HG03558 (cell line): ENCODE results near the gene CYRIA.

Experiments used
- ATAC-seq: cut with Tn5 transposase; IDR thresholded peaks from one replicate; pipeline ENCODE4 v1.9.1; 2021; ENCODE audit warnings: moderate number of reproducible peaks; ENCODE audit not compliant: unreplicated experiment; ENCODE audit errors: extremely low read depth

Gene CYRIA

GRCh38 chr2:16671760-16672159 is 6.1 kb upstream of the CYRIA start:
- ATAC-seq: no peak

GRCh38 chr2:16669388-16669787 is 3.8 kb upstream of the CYRIA start:
- ATAC-seq: no peak

GRCh38 chr2:16666449-16666801 is 791 bp upstream of the CYRIA start:
- no peak for ATAC-seq

GRCh38 chr2:16664809-16665747 is 556 bp downstream of the CYRIA start:
- no peak for ATAC-seq

GRCh38 chr2:16664052-16664731 is 1.4 kb downstream of the CYRIA start:
- ATAC-seq: no peak

GRCh38 chr2:16663121-16663905 is 2.3 kb downstream of the CYRIA start:
- no peak for ATAC-seq

- no peak for ATAC-seq
Observed at GRCh38 chr2:16661936-16662839, 3.4 kb downstream of the CYRIA start.

GRCh38 chr2:16661526-16661925 is 4.1 kb downstream of the CYRIA start:
- ATAC-seq: no peak

GRCh38 chr2:16660556-16660955 is 5.1 kb downstream of the CYRIA start:
- no peak for ATAC-seq

- ATAC-seq: no peak
Observed at GRCh38 chr2:16660114-16660513, 5.5 kb downstream of the CYRIA start.

- ATAC-seq: no peak
Observed at GRCh38 chr2:16658076-16658739, 7.4 kb downstream of the CYRIA start.

GRCh38 chr2:16657671-16658070 is 8.0 kb downstream of the CYRIA start:
- no peak for ATAC-seq

- ATAC-seq: peak; percentile 61
Observed at GRCh38 chr2:16656784-16657391, 8.7 kb downstream of the CYRIA start.

GRCh38 chr2:16655905-16656642 is 9.6 kb downstream of the CYRIA start:
- ATAC-seq: no peak

GRCh38 chr2:16655445-16655837 is 10.2 kb downstream of the CYRIA start:
- ATAC-seq: no peak

- no peak for ATAC-seq
Observed at GRCh38 chr2:16654833-16655444, 10.7 kb downstream of the CYRIA start.

- ATAC-seq: peak; percentile 34
Observed at GRCh38 chr2:16653799-16654198, 11.8 kb downstream of the CYRIA start.

GRCh38 chr2:16653083-16653375 is 12.6 kb downstream of the CYRIA start:
- no peak for ATAC-seq
